Activated CD4-positive, alpha-beta T cell treated with anti-CD3 and anti-CD28 coated beads, Interleukin-2, amount 10 ng/mL, durations not matched to agents 24 days and 14 days (primary cell): ENCODE data around the gene DDX50. TPM values are rescaled to one million over a fixed set of nuclear protein-coding genes. Genes with fewer than 3 reads are reported as not detected.
"Not testable (repeated sequence)": the region's sequence is repeated elsewhere in the genome, so short reads cannot be mapped to it uniquely, and the experiment has no call there.

Experiments used
- DNase-seq: peaks from one replicate; pipeline ENCODE4 v3.0.0; 2022
- H3K27ac Mint-ChIP-seq: one replicate; pipeline ENCODE4 v1.8.0; 2022; ENCODE audit warnings: mild to moderate bottlenecking, mixed read lengths
- H3K27me3 Mint-ChIP-seq: one replicate; pipeline ENCODE4 v1.8.0; 2022; ENCODE audit warnings: mixed read lengths
- H3K36me3 Mint-ChIP-seq: one replicate; pipeline ENCODE4 v1.8.0; 2022; ENCODE audit warnings: low read depth, mild to moderate bottlenecking, mixed read lengths
- H3K4me1 Mint-ChIP-seq: one replicate; pipeline ENCODE4 v1.8.0; 2021; ENCODE audit warnings: mixed read lengths
- H3K4me3 Mint-ChIP-seq: one replicate; pipeline ENCODE4 v1.8.0; 2022; ENCODE audit warnings: mild to moderate bottlenecking, moderate library complexity, mixed read lengths
- H3K9me3 Mint-ChIP-seq: one replicate; pipeline ENCODE4 v1.8.0; 2021; ENCODE audit warnings: mixed read lengths
- intact Hi-C: fragments of 100-400 bp; cut with micrococcal nuclease; formaldehyde crosslinking; loops from one replicate; pipeline ENCODE4 v1.15.1; 2023
- total RNA-seq: library from RNA; stranded (reverse); gene quantifications from 2 replicates; pipeline ENCODE4 v1.2.3, GENCODE V29; 2022

The DDX50 gene
- total RNA-seq: 60.2 and 63.0 TPM in 2 replicates

DNA sequence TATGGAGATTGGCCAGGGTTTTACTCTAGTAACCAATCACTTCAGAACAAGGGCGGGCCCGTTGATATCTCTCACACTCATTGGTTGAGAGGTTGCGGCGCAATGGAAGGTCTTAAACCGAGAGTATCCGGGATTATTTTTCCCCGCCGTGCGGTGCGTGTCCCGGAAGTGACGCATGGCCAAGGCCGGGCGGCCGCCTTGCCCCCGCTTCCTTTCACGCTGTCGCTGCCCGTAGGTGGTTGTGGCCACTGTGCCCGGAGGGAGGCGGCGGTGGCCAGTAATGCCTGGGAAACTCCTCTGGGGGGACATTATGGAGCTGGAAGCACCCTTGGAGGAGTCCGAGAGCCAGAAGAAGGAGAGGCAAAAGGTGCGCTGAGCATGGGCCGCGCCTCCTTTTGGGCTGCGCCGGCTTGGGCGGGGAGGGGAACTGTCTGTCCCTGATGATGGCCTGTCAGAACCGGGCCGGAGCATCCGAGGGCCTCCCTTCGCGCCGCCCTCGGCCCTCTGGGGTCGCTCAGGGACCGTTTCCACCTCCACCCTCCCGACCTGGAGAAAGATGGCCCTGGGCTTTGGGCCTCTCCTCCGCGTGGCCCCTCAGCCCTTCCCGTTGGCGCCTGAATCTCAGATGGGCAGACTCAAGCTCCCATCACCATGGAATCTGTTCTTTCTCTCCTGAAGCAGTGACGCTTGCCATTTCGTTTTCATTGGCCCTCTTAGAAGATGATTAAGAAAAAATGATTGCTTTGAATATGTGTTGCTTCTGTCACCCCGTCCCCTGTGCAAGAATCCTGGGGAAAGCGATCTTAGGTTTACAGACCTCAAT is at the start of gene DDX50:
DDX50 (plus strand) TSS at position 211 of the 823 bp plus-strand sequence; CDS start at position 281, 70 bp downstream.
- peak within 1 kb of the TSS; percentile 99 for H3K27ac Mint-ChIP-seq
- peaks cover 39% of the 10 kb centered on the region for H3K4me1 Mint-ChIP-seq
- DNase-seq: peak; percentile 99
- peaks cover 3% of the 10 kb centered on the region for H3K27me3 Mint-ChIP-seq
- no peaks in the 10 kb centered on the region for H3K9me3 Mint-ChIP-seq
- peak within 1 kb of the TSS; percentile 96 for H3K4me3 Mint-ChIP-seq
- intact Hi-C loops: loop anchor here (1.0 to 5.0 kb wide), 11 partner anchors 55 to 827 kb away; partner anchors contain the start of genes CCAR1, DDX21, HERC4 and HNRNPH3
- peaks cover 29% of the 10 kb centered on the region for H3K36me3 Mint-ChIP-seq

DNA sequence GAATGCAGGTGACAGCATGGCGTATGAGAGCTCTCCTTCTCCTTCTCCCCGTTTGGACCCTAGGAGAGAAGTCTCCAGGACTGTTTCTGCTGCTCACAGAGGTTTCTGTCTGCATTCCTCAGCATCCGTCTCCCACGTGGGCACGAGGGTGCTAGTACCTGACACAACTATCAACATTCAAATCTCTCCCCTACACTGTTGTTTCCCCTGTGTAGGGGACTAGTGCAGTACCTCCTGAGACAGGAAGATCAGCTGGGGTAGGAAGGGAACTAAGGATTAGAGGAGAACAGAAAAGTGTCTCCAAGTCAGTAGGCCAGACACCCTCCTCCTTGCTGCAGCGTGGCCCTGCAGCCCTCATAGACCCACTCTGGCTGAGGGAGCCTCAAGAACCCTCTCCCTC is 44.8 kb upstream of the DDX50 start:
- no peaks in the 10 kb centered on the region for H3K4me1 Mint-ChIP-seq
- peaks cover 3% of the 10 kb centered on the region for H3K36me3 Mint-ChIP-seq
- DNase-seq: no peak
- intact Hi-C loops: no loop called here
- no peak overlapping the region for H3K4me3 Mint-ChIP-seq
- peaks cover 2% of the 10 kb centered on the region for H3K27me3 Mint-ChIP-seq
- no peak overlapping the region for H3K27ac Mint-ChIP-seq
- peaks cover 11% of the 10 kb centered on the region for H3K9me3 Mint-ChIP-seq

- Mint-ChIP-seq H3K4me1 (no peaks in the 10 kb centered on the region), H3K4me3 (no peak overlapping the region), H3K27me3 (peaks cover 2% of the 10 kb centered on the region), H3K36me3 (peaks cover 3% of the 10 kb centered on the region), H3K27ac (no peak overlapping the region), H3K9me3 (peaks cover 11% of the 10 kb centered on the region)
- DNase-seq: no peak
- intact Hi-C loops: no loop called here
Measured at GRCh38 chr10:68857005-68857404, 44.1 kb upstream of the DDX50 start.

GRCh38 chr10:68861253-68861652 is 39.9 kb upstream of the DDX50 start:
- intact Hi-C loops: no loop called here
- Mint-ChIP-seq H3K9me3 (peaks cover 15% of the 10 kb centered on the region), H3K4me3 (no peak overlapping the region), H3K27ac (no peak overlapping the region), H3K4me1 (no peaks in the 10 kb centered on the region), H3K36me3 (peaks cover 3% of the 10 kb centered on the region), H3K27me3 (peaks cover 2% of the 10 kb centered on the region)
- no peak for DNase-seq

- Mint-ChIP-seq H3K27ac (no peak overlapping the region), H3K4me3 (no peak overlapping the region), H3K27me3 (no peaks in the 10 kb centered on the region), H3K4me1 (no peaks in the 10 kb centered on the region), H3K9me3 (peaks cover 14% of the 10 kb centered on the region), H3K36me3 (peaks cover 3% of the 10 kb centered on the region)
- DNase-seq: no peak
- intact Hi-C loops: no loop called here
Measured at GRCh38 chr10:68864611-68865010, 36.5 kb upstream of the DDX50 start.

- intact Hi-C loops: not testable (repeated sequence)
Measured at GRCh38 chr10:68868173-68868572, 32.9 kb upstream of the DDX50 start.

DNA sequence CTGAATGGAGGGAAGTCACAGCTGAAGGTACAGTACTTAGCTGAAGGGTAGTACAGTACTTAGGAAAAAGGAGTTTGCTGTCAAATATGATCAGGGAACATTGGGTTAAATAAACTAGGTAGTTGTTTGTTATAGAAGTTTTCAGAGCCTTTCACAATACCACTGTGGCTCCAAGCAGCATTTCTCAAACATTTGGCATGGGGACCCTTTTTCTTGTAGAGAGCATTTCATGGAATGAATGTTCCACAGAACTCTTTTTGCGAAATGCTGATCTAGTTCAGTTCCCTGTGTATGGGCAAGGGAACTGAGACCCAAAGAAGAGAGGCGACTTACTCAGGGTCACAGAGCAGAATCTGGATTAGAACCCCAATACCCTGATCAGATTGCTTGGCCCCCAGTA is 31.5 kb upstream of the DDX50 start:
- Mint-ChIP-seq H3K36me3 (no peaks in the 10 kb centered on the region), H3K9me3 (no peaks in the 10 kb centered on the region)
- intact Hi-C loops: no loop called here

More at GRCh38 chr10:68868173-68868572, 32.9 kb upstream of the DDX50 start:
- not testable (repeated sequence) for H3K4me3 Mint-ChIP-seq, H3K27me3 Mint-ChIP-seq, H3K27ac Mint-ChIP-seq, H3K9me3 Mint-ChIP-seq, H3K36me3 Mint-ChIP-seq, DNase-seq, H3K4me1 Mint-ChIP-seq

DNA sequence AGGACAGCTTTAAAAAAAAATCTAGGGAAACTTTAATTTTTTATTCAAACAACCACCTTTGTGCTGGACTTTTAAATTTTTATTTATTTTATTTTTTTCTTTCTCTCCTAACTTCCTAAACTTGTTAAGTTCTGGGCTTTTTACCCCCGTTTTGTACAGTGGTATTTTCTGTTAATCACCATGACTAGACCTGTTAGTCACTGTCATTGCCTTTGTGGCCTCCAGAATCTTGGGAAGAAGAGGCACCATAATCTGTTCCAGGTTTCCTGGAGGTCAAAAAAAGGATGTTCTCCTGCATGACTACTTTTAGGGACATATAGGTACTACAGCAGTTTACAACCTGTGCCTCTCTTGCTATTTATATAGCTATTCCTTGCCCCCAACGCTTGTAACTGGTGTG is 31.1 kb upstream of the DDX50 start:
- Mint-ChIP-seq H3K27ac (no peak overlapping the region), H3K27me3 (no peaks in the 10 kb centered on the region), H3K36me3 (no peaks in the 10 kb centered on the region), H3K4me3 (no peak overlapping the region), H3K9me3 (no peaks in the 10 kb centered on the region), H3K4me1 (peaks cover 7% of the 10 kb centered on the region)
- no peak for DNase-seq
- intact Hi-C loops: no loop called here

More for the DNA sequence above, 31.5 kb upstream of the DDX50 start:
- H3K27ac Mint-ChIP-seq: no peak overlapping the region
- no peaks in the 10 kb centered on the region for H3K27me3 Mint-ChIP-seq
- H3K4me3 Mint-ChIP-seq: no peak overlapping the region
- peaks cover 7% of the 10 kb centered on the region for H3K4me1 Mint-ChIP-seq
- DNase-seq: no peak

GRCh38 chr10:68870545-68871104 is 30.5 kb upstream of the DDX50 start:
- DNase-seq: peak; percentile 57
- Mint-ChIP-seq H3K27ac (peak overlapping the region; percentile 19), H3K4me3 (no peak overlapping the region), H3K27me3 (no peaks in the 10 kb centered on the region), H3K36me3 (no peaks in the 10 kb centered on the region), H3K4me1 (peaks cover 7% of the 10 kb centered on the region), H3K9me3 (no peaks in the 10 kb centered on the region)
- intact Hi-C loops: no loop called here

- Mint-ChIP-seq H3K4me1 (peaks cover 7% of the 10 kb centered on the region), H3K4me3 (no peak overlapping the region), H3K27me3 (no peaks in the 10 kb centered on the region), H3K36me3 (no peaks in the 10 kb centered on the region), H3K9me3 (no peaks in the 10 kb centered on the region), H3K27ac (no peak overlapping the region)
- intact Hi-C loops: no loop called here
- DNase-seq: no peak
Measured at GRCh38 chr10:68871105-68871711, 29.9 kb upstream of the DDX50 start.

GRCh38 chr10:68871731-68872342 is 29.3 kb upstream of the DDX50 start:
- DNase-seq: no peak
- no peaks in the 10 kb centered on the region for H3K27me3 Mint-ChIP-seq
- intact Hi-C loops: no loop called here
- H3K36me3 Mint-ChIP-seq: no peaks in the 10 kb centered on the region
- no peak overlapping the region for H3K4me3 Mint-ChIP-seq
- H3K4me1 Mint-ChIP-seq: peaks cover 7% of the 10 kb centered on the region
- H3K9me3 Mint-ChIP-seq: no peaks in the 10 kb centered on the region
- H3K27ac Mint-ChIP-seq: no peak overlapping the region

GRCh38 chr10:68876246-68877138 is 24.6 kb upstream of the DDX50 start:
- Mint-ChIP-seq H3K36me3 (no peaks in the 10 kb centered on the region), H3K9me3 (no peaks in the 10 kb centered on the region), H3K27ac (no peak overlapping the region), H3K27me3 (peaks cover 6% of the 10 kb centered on the region), H3K4me1 (no peaks in the 10 kb centered on the region), H3K4me3 (no peak overlapping the region)
- intact Hi-C loops: no loop called here
- no peak for DNase-seq

- H3K36me3 Mint-ChIP-seq: no peaks in the 10 kb centered on the region
- peaks cover 8% of the 10 kb centered on the region for H3K27me3 Mint-ChIP-seq
- H3K4me1 Mint-ChIP-seq: no peaks in the 10 kb centered on the region
- H3K27ac Mint-ChIP-seq: no peak overlapping the region
- no peak overlapping the region for H3K4me3 Mint-ChIP-seq
- DNase-seq: no peak
- H3K9me3 Mint-ChIP-seq: no peaks in the 10 kb centered on the region
- intact Hi-C loops: no loop called here
Measured at GRCh38 chr10:68877482-68878110, 23.5 kb upstream of the DDX50 start.
